Measurements from ENCODE around the gene DNTT. TPM values are rescaled to one million over a fixed set of nuclear protein-coding genes. Genes with fewer than 3 reads are reported as not detected.
A peak's percentile ranks its signal among the peaks of the same experiment; 100 is the strongest.
"Not testable (repeated sequence)": the region's sequence is repeated elsewhere in the genome, so short reads cannot be mapped to it uniquely, and the experiment has no call there.

DNTT gene
- polyA plus RNA-seq, 1 donor: 0.04 TPM

DNA sequence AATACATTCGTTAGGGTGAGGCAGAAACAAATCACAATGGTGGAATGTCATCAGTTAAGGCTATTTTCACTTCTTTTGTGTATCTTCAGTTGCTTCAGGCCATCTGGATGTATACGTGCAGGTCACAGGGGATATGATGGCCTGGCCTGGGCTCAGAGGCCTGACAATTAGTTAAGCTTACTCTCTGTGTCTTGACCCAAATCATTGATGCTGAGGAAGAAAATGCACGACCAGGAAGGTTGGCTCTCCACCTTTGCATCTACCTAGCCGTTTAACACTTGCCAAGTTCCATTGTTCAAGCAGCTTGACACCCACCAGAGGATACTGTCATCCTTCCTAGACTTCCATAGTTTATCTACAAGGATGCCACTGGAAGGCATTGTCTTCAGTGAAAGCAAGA, 4.6 kb downstream of the DNTT start:
- not testable (repeated sequence) for H3K4me3 ChIP-seq (ENCODE audit: low read length); DNase-seq; H3K4me1 ChIP-seq (ENCODE audit: control insufficient read depth, insufficient read depth, low read length); H3K9me3 ChIP-seq (ENCODE audit: control insufficient read depth, low read depth, low read length); H3K27ac ChIP-seq (ENCODE audit: low read length); H3K36me3 ChIP-seq (ENCODE audit: control insufficient read depth, insufficient read depth, low read length); H3K27me3 ChIP-seq (ENCODE audit: control insufficient read depth, insufficient read depth, low read length)
- no CpG with 5 or more reads among the region's 4 CpGs for WGBS (ENCODE audit: insufficient coverage, low lambda C conversion rate)

DNA sequence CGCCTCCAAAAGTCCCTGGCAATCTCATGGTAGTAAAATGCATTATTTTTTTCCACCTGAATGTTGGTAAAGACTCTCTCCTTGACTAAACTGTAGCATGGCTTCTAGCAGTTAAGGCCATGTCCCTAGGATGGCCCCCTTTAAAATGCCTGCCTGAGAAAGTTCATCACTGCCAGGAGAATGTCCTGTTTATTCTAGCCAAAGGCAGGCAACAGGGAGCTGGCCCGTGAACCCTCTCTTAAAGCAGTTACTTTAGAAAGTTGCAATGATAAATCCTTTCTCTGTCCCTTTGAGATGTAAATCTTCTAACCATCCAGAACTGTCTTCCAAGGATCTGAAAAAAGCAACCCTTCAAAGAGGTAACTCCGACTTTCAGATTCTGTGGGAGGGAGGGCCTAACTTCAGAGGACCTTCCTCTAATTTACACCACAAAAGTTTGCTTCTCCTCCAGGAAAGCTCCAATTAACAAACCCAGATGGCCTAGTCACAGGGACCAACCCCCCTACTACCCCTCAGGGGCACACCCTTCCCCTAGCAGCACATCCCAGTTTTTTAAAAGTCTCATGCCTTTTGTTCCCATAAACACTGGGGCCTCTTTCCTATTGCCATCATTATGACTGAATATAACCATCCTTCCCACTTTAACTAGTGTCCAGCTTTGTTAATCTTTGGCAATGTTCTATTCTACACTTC, 5.5 kb downstream of the DNTT start:
- 70% methylated on average over 2 of the region's 3 CpGs for WGBS (ENCODE audit: insufficient coverage, low lambda C conversion rate)

DNA sequence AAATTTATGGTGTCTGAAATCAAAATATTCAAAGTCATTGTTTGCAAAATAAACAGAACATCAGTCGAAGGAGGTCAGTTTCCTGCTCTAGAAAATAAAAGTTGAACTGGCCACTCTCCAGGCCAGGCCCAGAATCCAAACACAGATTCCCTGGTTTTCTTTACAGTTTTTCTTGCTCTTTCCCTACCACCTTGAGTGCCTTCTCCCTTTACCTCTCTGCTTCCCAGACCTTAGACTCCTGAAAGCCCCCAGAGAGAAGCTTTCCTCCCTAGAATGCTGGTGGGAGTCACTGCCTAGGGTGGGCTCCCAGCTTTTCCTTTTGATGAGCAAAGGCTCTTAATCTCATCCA, 6.1 kb downstream of the DNTT start:
- no peak overlapping the region for H3K27ac ChIP-seq (ENCODE audit: low read length)
- no CpG with 5 or more reads among the region's 1 CpG for WGBS (ENCODE audit: insufficient coverage, low lambda C conversion rate)
- no peak for DNase-seq

More for the DNA sequence above, 5.5 kb downstream of the DNTT start:
- DNase-seq: no peak
- Histone ChIP-seq H3K4me3 (ENCODE audit: low read length) (no peak overlapping the region), H3K9me3 (ENCODE audit: control insufficient read depth, low read depth, low read length) (no peaks in the 10 kb centered on the region), H3K4me1 (ENCODE audit: control insufficient read depth, insufficient read depth, low read length) (no peaks in the 10 kb centered on the region), H3K36me3 (ENCODE audit: control insufficient read depth, insufficient read depth, low read length) (no peaks in the 10 kb centered on the region), H3K27ac (ENCODE audit: low read length) (no peak overlapping the region), H3K27me3 (ENCODE audit: control insufficient read depth, insufficient read depth, low read length) (no peaks in the 10 kb centered on the region)

DNA sequence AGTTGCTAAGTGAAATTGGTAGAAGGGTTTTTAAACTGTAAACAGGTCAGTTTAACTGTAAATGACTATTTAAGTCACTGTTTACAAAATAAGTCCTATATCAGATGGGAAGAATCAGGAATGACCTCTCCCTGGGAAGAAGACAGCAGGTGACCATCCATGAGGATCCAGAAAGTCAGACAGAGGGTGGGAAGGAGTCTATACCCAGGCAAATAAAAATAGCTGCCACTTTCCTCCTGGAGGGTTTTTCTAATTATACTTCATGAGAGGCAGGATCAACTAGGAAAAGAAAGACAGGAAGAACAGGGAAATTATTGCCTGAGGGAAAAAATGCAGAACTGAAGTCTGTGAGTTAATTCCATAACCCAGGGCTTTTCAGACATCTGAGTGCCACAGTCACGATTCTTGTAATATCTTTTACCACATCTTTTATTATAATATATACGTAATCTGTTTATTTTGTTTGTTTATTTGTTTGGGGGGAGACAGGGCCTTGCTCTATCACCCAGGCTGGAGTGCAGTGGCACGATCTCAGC, 7.0 kb downstream of the DNTT start:
- no peak overlapping the region for H3K4me3 ChIP-seq (ENCODE audit: low read length)
- 80% methylated on average over 1 of the region's 3 CpGs for WGBS (ENCODE audit: insufficient coverage, low lambda C conversion rate)
- no peak overlapping the region for H3K27ac ChIP-seq (ENCODE audit: low read length)
- H3K36me3 ChIP-seq (ENCODE audit: control insufficient read depth, insufficient read depth, low read length): no peaks in the 10 kb centered on the region
- no peaks in the 10 kb centered on the region for H3K27me3 ChIP-seq (ENCODE audit: control insufficient read depth, insufficient read depth, low read length)
- no peaks in the 10 kb centered on the region for H3K4me1 ChIP-seq (ENCODE audit: control insufficient read depth, insufficient read depth, low read length)
- H3K9me3 ChIP-seq (ENCODE audit: control insufficient read depth, low read depth, low read length): no peaks in the 10 kb centered on the region
- no peak for DNase-seq

More for the DNA sequence above, 6.1 kb downstream of the DNTT start:
- Histone ChIP-seq H3K4me1 (ENCODE audit: control insufficient read depth, insufficient read depth, low read length) (no peaks in the 10 kb centered on the region), H3K27me3 (ENCODE audit: control insufficient read depth, insufficient read depth, low read length) (no peaks in the 10 kb centered on the region), H3K4me3 (ENCODE audit: low read length) (no peak overlapping the region), H3K36me3 (ENCODE audit: control insufficient read depth, insufficient read depth, low read length) (no peaks in the 10 kb centered on the region), H3K9me3 (ENCODE audit: control insufficient read depth, low read depth, low read length) (no peaks in the 10 kb centered on the region)

DNA sequence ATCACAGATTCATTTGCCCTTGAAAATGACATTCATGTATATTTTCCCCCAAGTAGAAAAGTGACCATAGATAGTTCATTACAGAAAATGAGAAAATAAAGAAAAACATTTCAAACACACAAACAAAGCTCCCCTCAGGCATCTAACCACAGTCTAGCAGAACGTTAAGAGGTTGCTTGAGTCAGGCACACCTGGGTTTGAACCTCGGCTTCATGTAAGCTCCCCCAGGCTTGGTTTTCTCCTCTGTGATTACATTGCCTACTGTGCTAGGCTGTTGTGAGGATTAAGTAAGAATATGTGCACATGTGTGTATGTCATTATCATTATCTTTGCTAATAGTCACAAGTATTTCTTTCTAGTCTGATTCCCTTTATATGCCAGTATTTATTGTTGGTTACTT, 9.1 kb downstream of the DNTT start:
- Histone ChIP-seq H3K36me3 (ENCODE audit: control insufficient read depth, insufficient read depth, low read length) (no peaks in the 10 kb centered on the region), H3K4me3 (ENCODE audit: low read length) (no peak overlapping the region), H3K4me1 (ENCODE audit: control insufficient read depth, insufficient read depth, low read length) (no peaks in the 10 kb centered on the region), H3K9me3 (ENCODE audit: control insufficient read depth, low read depth, low read length) (no peaks in the 10 kb centered on the region), H3K27ac (ENCODE audit: low read length) (no peak overlapping the region), H3K27me3 (ENCODE audit: control insufficient read depth, insufficient read depth, low read length) (no peaks in the 10 kb centered on the region)
- no peak for DNase-seq
- WGBS (ENCODE audit: insufficient coverage, low lambda C conversion rate): no CpG with 5 or more reads among the region's 2 CpGs

DNA sequence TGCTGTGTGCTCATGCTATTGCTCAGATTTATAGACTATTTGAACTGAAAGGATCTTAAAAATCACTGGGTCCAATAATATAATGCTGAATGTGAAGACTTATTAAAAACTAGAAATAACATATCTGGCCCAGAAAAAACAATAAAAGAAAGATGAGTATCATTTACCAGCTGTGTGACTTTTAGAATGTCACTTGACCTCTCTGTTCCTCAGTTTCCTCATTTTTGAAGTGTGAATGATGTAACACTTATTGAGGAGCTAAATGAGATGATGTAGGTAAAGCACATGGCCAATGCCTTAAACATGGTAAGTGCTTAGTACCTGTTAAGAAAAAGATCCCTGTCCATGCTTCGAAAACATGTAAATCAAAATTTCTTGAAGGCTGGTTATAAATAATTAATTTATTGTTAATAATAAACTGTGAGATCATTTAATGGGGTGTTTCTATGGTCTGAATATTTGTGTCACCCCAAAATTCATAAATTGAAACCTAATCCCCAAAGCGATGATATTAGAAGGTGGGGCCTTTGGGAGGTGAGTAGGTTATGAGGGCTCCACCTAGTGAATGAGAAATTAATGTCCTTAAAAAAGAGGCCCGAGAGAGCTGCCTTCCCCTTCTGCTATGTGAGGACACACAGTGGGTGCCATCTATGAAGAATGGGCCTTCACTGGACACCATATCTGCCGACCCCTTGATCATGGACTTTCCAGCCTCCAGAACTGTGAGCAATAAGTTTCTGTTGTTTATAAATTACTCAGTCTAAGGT, 13.0 kb downstream of the DNTT start:
- DNase-seq: no peak
- 100% methylated on average over 1 of the region's 4 CpGs for WGBS (ENCODE audit: insufficient coverage, low lambda C conversion rate)
- no peaks in the 10 kb centered on the region for H3K9me3 ChIP-seq (ENCODE audit: control insufficient read depth, low read depth, low read length)
- H3K4me1 ChIP-seq (ENCODE audit: control insufficient read depth, insufficient read depth, low read length): no peaks in the 10 kb centered on the region
- no peak overlapping the region for H3K27ac ChIP-seq (ENCODE audit: low read length)
- no peaks in the 10 kb centered on the region for H3K36me3 ChIP-seq (ENCODE audit: control insufficient read depth, insufficient read depth, low read length)
- H3K27me3 ChIP-seq (ENCODE audit: control insufficient read depth, insufficient read depth, low read length): no peaks in the 10 kb centered on the region
- H3K4me3 ChIP-seq (ENCODE audit: low read length): no peak overlapping the region

DNA sequence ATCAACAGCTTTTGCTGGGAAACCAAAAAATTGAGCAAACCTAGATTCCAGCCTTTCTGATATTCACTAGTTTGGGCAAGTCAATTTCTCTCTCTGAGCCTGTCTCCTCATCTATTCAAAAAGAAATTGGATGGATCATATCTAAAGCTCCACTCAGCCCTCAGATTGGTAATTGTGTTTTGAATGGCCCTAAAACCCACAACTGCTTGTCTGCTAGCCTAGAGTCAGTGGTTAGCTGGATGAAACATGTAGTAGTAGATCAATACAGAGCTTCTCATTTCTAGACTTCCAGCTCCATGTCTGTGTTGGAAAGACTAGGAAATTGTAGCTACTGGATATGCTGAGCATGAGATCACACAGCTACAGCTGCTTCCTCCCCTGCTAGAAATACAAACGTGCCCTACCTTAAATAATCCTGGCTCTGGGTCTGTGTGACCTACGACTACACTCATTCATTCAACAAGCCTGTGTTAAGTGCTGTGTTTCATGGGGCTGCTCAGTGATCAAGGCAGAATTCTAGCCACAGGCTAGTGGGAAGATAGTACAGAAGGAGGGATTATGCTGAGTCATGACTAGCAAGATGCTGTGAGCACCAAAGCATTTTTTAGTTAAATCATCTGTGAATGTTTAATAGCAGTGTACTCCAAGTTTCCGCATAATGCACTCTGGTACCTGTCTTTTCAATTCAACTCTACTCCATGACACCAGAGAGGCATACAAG, 15.7 kb downstream of the DNTT start:
- Histone ChIP-seq H3K36me3 (ENCODE audit: control insufficient read depth, insufficient read depth, low read length) (no peaks in the 10 kb centered on the region), H3K9me3 (ENCODE audit: control insufficient read depth, low read depth, low read length) (no peaks in the 10 kb centered on the region), H3K4me3 (ENCODE audit: low read length) (no peak overlapping the region), H3K4me1 (ENCODE audit: control insufficient read depth, insufficient read depth, low read length) (peaks cover 3% of the 10 kb centered on the region), H3K27me3 (ENCODE audit: control insufficient read depth, insufficient read depth, low read length) (no peaks in the 10 kb centered on the region), H3K27ac (ENCODE audit: low read length) (no peak overlapping the region)
- no CpG with 5 or more reads among the region's 3 CpGs for WGBS (ENCODE audit: insufficient coverage, low lambda C conversion rate)
- DNase-seq: no peak

DNA sequence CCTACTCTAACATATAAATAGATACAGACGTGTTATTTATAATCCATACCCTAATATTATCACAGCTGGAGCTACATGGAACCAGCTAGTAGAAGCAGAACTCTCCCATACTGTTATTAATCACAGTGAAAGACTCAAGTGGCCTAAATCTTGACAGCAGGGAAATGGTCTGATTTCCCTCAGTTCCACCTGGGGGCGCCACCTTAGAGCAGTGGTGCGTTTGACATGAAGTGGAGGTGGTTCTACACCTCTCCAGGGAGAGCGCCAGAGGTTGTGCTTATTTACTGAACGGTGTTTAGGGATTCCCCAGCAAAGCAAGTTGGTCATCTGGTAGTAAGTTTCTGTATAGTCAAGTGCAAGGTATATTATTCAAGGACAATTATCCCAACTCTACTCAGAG, 17.6 kb downstream of the DNTT start:
- Histone ChIP-seq H3K27me3 (ENCODE audit: control insufficient read depth, insufficient read depth, low read length) (no peaks in the 10 kb centered on the region), H3K4me1 (ENCODE audit: control insufficient read depth, insufficient read depth, low read length) (peaks cover 3% of the 10 kb centered on the region), H3K9me3 (ENCODE audit: control insufficient read depth, low read depth, low read length) (no peaks in the 10 kb centered on the region), H3K4me3 (ENCODE audit: low read length) (no peak overlapping the region), H3K36me3 (ENCODE audit: control insufficient read depth, insufficient read depth, low read length) (no peaks in the 10 kb centered on the region), H3K27ac (ENCODE audit: low read length) (no peak overlapping the region)
- DNase-seq: no peak
- WGBS (ENCODE audit: insufficient coverage, low lambda C conversion rate): 71% methylated on average over 1 of the region's 5 CpGs

DNA sequence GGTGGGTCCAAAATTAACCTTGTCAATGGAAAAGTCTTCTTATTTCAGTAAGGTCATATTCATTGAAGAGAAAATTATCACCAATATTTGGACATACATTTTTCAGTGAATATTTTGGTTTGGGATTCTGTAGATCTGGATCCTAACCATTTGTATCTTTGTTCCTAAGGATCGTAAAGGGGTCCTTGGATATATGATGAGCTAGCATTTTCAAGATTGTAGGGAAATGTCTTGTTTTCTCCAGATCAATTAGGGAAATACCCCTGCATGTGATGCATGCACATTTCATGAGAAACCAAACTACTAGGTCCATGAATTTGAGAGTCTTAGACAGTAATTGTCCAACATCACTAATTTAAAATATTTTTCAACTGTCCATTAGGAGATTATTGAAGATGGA, 18.0 kb downstream of the DNTT start:
- Histone ChIP-seq H3K36me3 (ENCODE audit: control insufficient read depth, insufficient read depth, low read length) (no peaks in the 10 kb centered on the region), H3K9me3 (ENCODE audit: control insufficient read depth, low read depth, low read length) (no peaks in the 10 kb centered on the region), H3K27me3 (ENCODE audit: control insufficient read depth, insufficient read depth, low read length) (no peaks in the 10 kb centered on the region), H3K27ac (ENCODE audit: low read length) (no peak overlapping the region), H3K4me1 (ENCODE audit: control insufficient read depth, insufficient read depth, low read length) (peaks cover 3% of the 10 kb centered on the region), H3K4me3 (ENCODE audit: low read length) (no peak overlapping the region)
- no peak for DNase-seq
- WGBS (ENCODE audit: insufficient coverage, low lambda C conversion rate): no CpG with 5 or more reads among the region's 1 CpG

DNA sequence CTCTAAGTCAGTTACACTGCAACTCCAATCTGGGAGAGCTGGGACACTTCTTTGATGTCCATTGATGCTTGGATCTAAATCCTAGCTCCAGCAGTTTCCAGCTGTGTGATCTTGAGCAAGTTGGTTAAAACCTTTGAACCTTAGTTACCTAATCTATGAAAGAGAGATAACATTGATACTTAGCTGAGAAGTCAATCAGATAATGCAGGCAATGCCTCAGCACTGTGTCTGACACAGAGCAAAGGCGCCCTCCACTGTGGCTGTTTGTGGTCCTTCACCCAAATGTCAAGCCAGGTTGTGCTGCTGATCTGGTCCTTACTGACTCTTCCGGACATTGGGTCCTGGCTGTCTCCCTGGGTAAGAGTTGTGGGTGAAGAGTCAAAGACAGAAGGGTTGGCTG, 20.2 kb downstream of the DNTT start:
- H3K27ac ChIP-seq (ENCODE audit: low read length): no peak overlapping the region
- no peaks in the 10 kb centered on the region for H3K9me3 ChIP-seq (ENCODE audit: control insufficient read depth, low read depth, low read length)
- H3K4me1 ChIP-seq (ENCODE audit: control insufficient read depth, insufficient read depth, low read length): peaks cover 3% of the 10 kb centered on the region
- no peak overlapping the region for H3K4me3 ChIP-seq (ENCODE audit: low read length)
- 40% methylated on average over 1 of the region's 2 CpGs for WGBS (ENCODE audit: insufficient coverage, low lambda C conversion rate)
- no peaks in the 10 kb centered on the region for H3K27me3 ChIP-seq (ENCODE audit: control insufficient read depth, insufficient read depth, low read length)
- DNase-seq: peak; percentile 7 to 37
- no peaks in the 10 kb centered on the region for H3K36me3 ChIP-seq (ENCODE audit: control insufficient read depth, insufficient read depth, low read length)

Data from large intestine (tissue), 3 donors.